H1 (cell line): ENCODE measurements around the gene COL11A2. TPM values are rescaled to one million over a fixed set of nuclear protein-coding genes. Genes with fewer than 3 reads are reported as not detected.

ENCODE experiments used
- NRF1 ChIP-seq: IDR thresholded peaks from 2 replicates; pipeline ENCODE4 v1.6.1; 2011; ENCODE audit warnings: mild to moderate bottlenecking, low read depth, low read length, improper control_type of control experiment
- RBBP5 ChIP-seq: IDR thresholded peaks from 2 replicates; pipeline ENCODE4 v1.7.1; 2012; ENCODE audit warnings: low read depth, mild to moderate bottlenecking, inconsistent platforms, low read length, moderate library complexity, borderline replicate concordance
- TCF12 ChIP-seq: IDR thresholded peaks from 2 replicates; pipeline ENCODE4 v1.6.1; 2011; ENCODE audit warnings: low read depth, mild to moderate bottlenecking, low read length
- ZNF274 ChIP-seq: IDR thresholded peaks from 2 replicates; pipeline ENCODE4 v1.7.0; 2012; ENCODE audit warnings: low read length, borderline replicate concordance; ENCODE audit errors: extremely low read depth
- polyA plus RNA-seq, 7 experiments: library from polyadenylated mRNA; depleted of rRNA in 3 of 7; stranded (reverse) in 5 of 7; unstranded in 2 of 7; fragments of >200 nt in 5 of 7; fragments of 200-250 nt in 2 of 7; gene quantifications; 1 replicate in 5 of 7; 2 replicates in 1 of 7; 4 replicates in 1 of 7; pipeline versions ENCODE4 v1.2.1 to v1.2.3, GENCODE V29; 2011 to 2013; ENCODE audit warnings: missing spikeins in 2 of 7, mixed read lengths in 2 of 7
- total RNA-seq: library from RNA; stranded (reverse); fragmentation: NEBNext Ultra II Directional; extraction: Animal tissue kit (Norgen Biotek cat#: 25700); gene quantifications from 2 replicates; pipeline ENCODE4 v1.2.1, GENCODE V29; 2021

Gene COL11A2
- total and polyA plus RNA-seq, 2 of the 8 experiments (the other 6 are each of a cell fraction or from before 2014, with no cell fraction given): 2.8 to 3.8 TPM

DNA sequence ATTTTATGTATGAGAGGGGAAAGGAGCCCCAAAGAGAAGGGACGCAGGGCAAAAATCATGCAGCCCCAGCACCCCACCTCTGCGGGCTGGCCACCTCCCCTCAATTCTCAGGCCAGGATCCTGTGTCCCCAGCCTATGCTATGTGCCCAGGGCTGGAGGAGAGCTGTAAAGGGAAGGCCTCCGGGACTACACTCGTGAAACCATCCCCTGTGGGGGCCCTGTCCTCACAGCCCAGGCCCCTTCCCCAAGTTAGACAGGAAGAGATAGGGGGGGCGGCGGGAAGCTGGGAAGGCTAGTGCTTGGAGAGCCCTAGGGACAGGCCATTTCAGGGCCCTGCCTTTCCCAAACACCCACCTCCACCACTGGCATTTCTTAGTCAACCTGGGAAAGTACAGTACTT, 1.4 kb upstream of the COL11A2 start (continued):
- TF ChIP-seq RBBP5: no peak
- TF ChIP-seq TCF12: no peak
- no peak for TF ChIP-seq NRF1
- TF ChIP-seq ZNF274: no peak
